Body of pancreas (tissue), 4 donors: ENCODE results near the gene DMXL2. TPM values are rescaled to one million over a fixed set of nuclear protein-coding genes. Genes with fewer than 3 reads are reported as not detected.

Source experiments
- ATAC-seq: fragments of 150-250 bp; one replicate; pipeline ENCODE4 v1.9.1; 2016
- DNase-seq, 4 donors: peaks; one replicate each; pipeline ENCODE4 v3.0.0-alpha.2; 2019
- H3K27ac ChIP-seq, 4 donors: fragments of 200-600 bp; sonication (generic); 1 replicate in 3 of 4; 2 replicates in 1 of 4; pipeline versions ENCODE4 v1.5.1 to v1.6.1; 2016 to 2019; ENCODE audit warnings: mild to moderate bottlenecking in 1 of 4, mixed read lengths in 1 of 4, moderate library complexity in 1 of 4
- H3K27me3 ChIP-seq, 2 donors: fragments of 200-600 bp; sonication (generic); one replicate each; pipeline ENCODE4 v1.6.0; 2016; ENCODE audit warnings: mild to moderate bottlenecking in 1 of 2
- H3K36me3 ChIP-seq, 2 donors: fragments of 200-600 bp; sonication (generic); replicated peaks in 1 of 2; 2 replicates each; pipeline ENCODE4 v1.5.1; 2016; ENCODE audit warnings: low read depth in 2 of 2; ENCODE audit not compliant: insufficient read depth in 1 of 2
- H3K4me1 ChIP-seq: fragments of 200-600 bp; sonication (generic); one replicate; pipeline ENCODE4 v1.6.0; 2016
- H3K4me3 ChIP-seq, 2 donors: fragments of 200-600 bp; sonication (generic); 1 replicate in 1 of 2; 2 replicates in 1 of 2; pipeline ENCODE4 v1.5.1; 2016 to 2019
- H3K9me3 ChIP-seq, 3 donors: fragments of 200-600 bp; sonication (generic); 1 replicate in 2 of 3; 2 replicates in 1 of 3; pipeline ENCODE4 v1.5.1; 2016
- POLR2A ChIP-seq, 3 donors: fragments of 450-650 bp; IDR thresholded peaks; one replicate each; pipeline ENCODE4 v1.6.1; 2016; ENCODE audit warnings: antibody characterized with exemption in 3 of 3, mild to moderate bottlenecking in 2 of 3
- WGBS, 2 donors: methylation state at CpG; one replicate each; pipeline ENCODE4 v1.1.5; 2017; 5-methylcytosine and 5-hydroxymethylcytosine counted together
- intact Hi-C: fragments of 100-400 bp; cut with DNase I; formaldehyde crosslinking; loops from one replicate; pipeline ENCODE4 v1.15.1; 2023
- total RNA-seq, 2 donors: library from RNA; depleted of rRNA; stranded (reverse); fragments of >200 nt; gene quantifications; one replicate each; pipeline ENCODE4 v1.1.0, GENCODE V29; 2016
- TF ChIP-seq, protein P1 (sequence below), 7 experiments: fragments of 450-650 bp in 4 of 7; fragments of 200-600 bp in 3 of 7; sonication (generic) in 3 of 7; IDR thresholded peaks; one replicate each; pipeline ENCODE4 v1.5.1; 2016 to 2019; ENCODE audit warnings: antibody characterized with exemption in 7 of 7

The DMXL2 gene
- total RNA-seq, 2 donors from 2014 or later: 34.8 to 48.1 TPM

DNA sequence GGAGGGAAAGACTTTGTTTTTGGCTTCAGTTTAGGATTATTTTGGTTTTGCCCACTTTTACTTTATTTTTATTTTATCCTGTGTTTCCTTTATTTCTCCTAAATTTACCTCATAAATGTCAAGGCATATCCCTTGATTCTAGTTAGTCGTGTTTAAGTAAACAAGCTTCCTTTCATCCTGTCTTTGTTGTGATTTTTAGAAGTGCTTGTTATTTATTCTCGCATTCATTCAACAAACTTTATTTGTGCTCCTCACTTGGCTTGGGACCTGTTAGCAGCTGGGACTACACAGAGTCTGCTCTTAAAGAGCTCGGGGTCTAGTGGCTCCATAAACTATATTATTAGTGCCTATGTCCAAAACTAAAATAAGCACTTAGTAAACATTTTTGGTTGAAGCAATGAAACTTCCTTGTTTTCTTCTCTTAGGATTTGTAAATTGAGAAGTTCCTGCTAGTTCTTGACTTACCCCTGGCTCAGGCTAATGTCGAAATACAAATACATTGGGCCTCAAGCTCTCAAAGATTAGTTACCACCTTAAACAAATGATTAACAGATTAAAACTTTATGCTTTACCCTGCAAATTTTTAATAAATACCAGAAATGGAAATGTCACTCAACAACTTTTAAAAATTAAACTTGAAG, 19.0 kb upstream of the DMXL2 start:
- no peak for TF ChIP-seq POLR2A (IDR thresholded peaks at IDR 0.05)
- TF ChIP-seq, protein P1, sequence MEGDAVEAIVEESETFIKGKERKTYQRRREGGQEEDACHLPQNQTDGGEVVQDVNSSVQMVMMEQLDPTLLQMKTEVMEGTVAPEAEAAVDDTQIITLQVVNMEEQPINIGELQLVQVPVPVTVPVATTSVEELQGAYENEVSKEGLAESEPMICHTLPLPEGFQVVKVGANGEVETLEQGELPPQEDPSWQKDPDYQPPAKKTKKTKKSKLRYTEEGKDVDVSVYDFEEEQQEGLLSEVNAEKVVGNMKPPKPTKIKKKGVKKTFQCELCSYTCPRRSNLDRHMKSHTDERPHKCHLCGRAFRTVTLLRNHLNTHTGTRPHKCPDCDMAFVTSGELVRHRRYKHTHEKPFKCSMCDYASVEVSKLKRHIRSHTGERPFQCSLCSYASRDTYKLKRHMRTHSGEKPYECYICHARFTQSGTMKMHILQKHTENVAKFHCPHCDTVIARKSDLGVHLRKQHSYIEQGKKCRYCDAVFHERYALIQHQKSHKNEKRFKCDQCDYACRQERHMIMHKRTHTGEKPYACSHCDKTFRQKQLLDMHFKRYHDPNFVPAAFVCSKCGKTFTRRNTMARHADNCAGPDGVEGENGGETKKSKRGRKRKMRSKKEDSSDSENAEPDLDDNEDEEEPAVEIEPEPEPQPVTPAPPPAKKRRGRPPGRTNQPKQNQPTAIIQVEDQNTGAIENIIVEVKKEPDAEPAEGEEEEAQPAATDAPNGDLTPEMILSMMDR (IDR thresholded peaks at IDR 0.05): no peak
- intact Hi-C loops: no loop called here
- ATAC-seq (no peak), DNase-seq (no peak)
- H3K4me3 ChIP-seq: no peak overlapping the region
- H3K27me3 ChIP-seq: no peaks in the 10 kb centered on the region
- peak overlapping the region in 1 of 4 donors; percentile 5 for H3K27ac ChIP-seq
- no peaks in the 10 kb centered on the region for H3K36me3 ChIP-seq
- 46 to 53% methylated on average over 4 of the region's 4 CpGs for WGBS, 2 donors
- no peaks in the 10 kb centered on the region for H3K4me1 ChIP-seq
- no peaks in the 10 kb centered on the region for H3K9me3 ChIP-seq

- intact Hi-C loops: no loop called here
- no peak for DNase-seq
Observed at GRCh38 chr15:51634591-51635198, 12.1 kb upstream of the DMXL2 start.

GRCh38 chr15:51629612-51630011, 7.0 kb upstream of the DMXL2 start:
- WGBS, 2 donors: 40 to 57% methylated on average over 1 of the region's 1 CpG
- no peak overlapping the region for H3K27ac ChIP-seq
- DNase-seq: peak in 1 of 4 donors; percentile 50

More at GRCh38 chr15:51634591-51635198, 12.1 kb upstream of the DMXL2 start:
- no peak overlapping the region for H3K4me3 ChIP-seq
- no peak for ATAC-seq
- no peaks in the 10 kb centered on the region for H3K4me1 ChIP-seq
- 45 to 51% methylated on average over 3 of the region's 3 CpGs for WGBS, 2 donors
- no peak for TF ChIP-seq POLR2A (IDR thresholded peaks at IDR 0.05)
- TF ChIP-seq, protein P1 (IDR thresholded peaks at IDR 0.05): no peak
- H3K36me3 ChIP-seq: no peaks in the 10 kb centered on the region
- H3K9me3 ChIP-seq: no peaks in the 10 kb centered on the region
- H3K27me3 ChIP-seq: no peaks in the 10 kb centered on the region
- H3K27ac ChIP-seq: no peak overlapping the region

GRCh38 chr15:51625236-51625635, 2.7 kb upstream of the DMXL2 start:
- Histone ChIP-seq H3K27ac (no peak overlapping the region), H3K4me1 (peaks cover 13% of the 10 kb centered on the region), H3K36me3 (no peaks in the 10 kb centered on the region), H3K9me3 (no peaks in the 10 kb centered on the region), H3K27me3 (no peaks in the 10 kb centered on the region), H3K4me3 (no peak overlapping the region)
- DNase-seq (no peak), ATAC-seq (no peak)
- intact Hi-C loops: no loop called here
- 21 to 32% methylated on average over 1 of the region's 1 CpG for WGBS, 2 donors
- TF ChIP-seq, protein P1 (IDR thresholded peaks at IDR 0.05): no peak
- no peak for TF ChIP-seq POLR2A (IDR thresholded peaks at IDR 0.05)

More at GRCh38 chr15:51629612-51630011, 7.0 kb upstream of the DMXL2 start:
- ATAC-seq: no peak
- H3K36me3 ChIP-seq: no peaks in the 10 kb centered on the region
- intact Hi-C loops: no loop called here
- no peak overlapping the region for H3K4me3 ChIP-seq
- no peaks in the 10 kb centered on the region for H3K9me3 ChIP-seq
- no peaks in the 10 kb centered on the region for H3K27me3 ChIP-seq
- TF ChIP-seq POLR2A (IDR thresholded peaks at IDR 0.05): no peak
- TF ChIP-seq, protein P1 (IDR thresholded peaks at IDR 0.05): no peak
- no peaks in the 10 kb centered on the region for H3K4me1 ChIP-seq
